Naive B cell (primary cell): ENCODE measurements around the gene PTGER3. TPM values are rescaled to one million over a fixed set of nuclear protein-coding genes. Genes with fewer than 3 reads are reported as not detected.
A peak's percentile ranks its signal among the peaks of the same experiment; 100 is the strongest.
"Not testable (repeated sequence)": the region's sequence is repeated elsewhere in the genome, so short reads cannot be mapped to it uniquely, and the experiment has no call there.

Source experiments
- ATAC-seq, 2 donors: fragments of 150-1000 bp; cut with Tn5 transposase; 2 replicates each; pipeline ENCODE4 v1.10.0; 2021; ENCODE audit warnings: low read depth in 2 of 2, mild to moderate bottlenecking in 2 of 2, moderate library complexity in 2 of 2
- DNase-seq: peaks from one replicate; pipeline ENCODE4 v3.0.0; 2022
- H3K27ac Mint-ChIP-seq, 6 donors: one replicate each; pipeline ENCODE4 v1.8.0; 2020 to 2022; ENCODE audit warnings: mild to moderate bottlenecking in 6 of 6, mixed read lengths in 6 of 6, moderate library complexity in 5 of 6, inconsistent platforms in 2 of 6
- H3K27me3 Mint-ChIP-seq, 3 donors: one replicate each; pipeline ENCODE4 v1.8.0; 2021 to 2022; ENCODE audit warnings: mixed read lengths in 3 of 3, mild to moderate bottlenecking in 1 of 3
- H3K36me3 Mint-ChIP-seq, 2 donors: one replicate each; pipeline ENCODE4 v1.8.0; 2020 to 2022; ENCODE audit warnings: mixed read lengths in 2 of 2, inconsistent platforms in 1 of 2, mild to moderate bottlenecking in 1 of 2
- H3K4me1 Mint-ChIP-seq, 3 donors: one replicate each; pipeline ENCODE4 v1.8.0; 2020 to 2022; ENCODE audit warnings: mixed read lengths in 3 of 3, inconsistent platforms in 1 of 3, mild to moderate bottlenecking in 1 of 3, moderate library complexity in 1 of 3
- H3K4me3 Mint-ChIP-seq, 8 donors: one replicate each; pipeline ENCODE4 v1.8.0; 2020 to 2022; ENCODE audit warnings: mild to moderate bottlenecking in 8 of 8, mixed read lengths in 8 of 8, moderate library complexity in 8 of 8, inconsistent platforms in 2 of 8
- H3K9me3 Mint-ChIP-seq, 7 donors: one replicate each; pipeline ENCODE4 v1.8.0; 2020 to 2022; ENCODE audit warnings: mixed read lengths in 7 of 7, mild to moderate bottlenecking in 5 of 7, inconsistent platforms in 2 of 7, moderate library complexity in 1 of 7
- polyA plus RNA-seq, 6 donors: library from polyadenylated mRNA; unstranded; fragments of 300-500 nt; fragmentation: Illumina TruSeq; gene quantifications; one replicate each; pipeline ENCODE4 v1.2.3, GENCODE V29; 2021; ENCODE audit warnings: low read depth in 6 of 6

Gene PTGER3
- polyA plus RNA-seq, 6 donors from 2014 or later = not detected

DNA sequence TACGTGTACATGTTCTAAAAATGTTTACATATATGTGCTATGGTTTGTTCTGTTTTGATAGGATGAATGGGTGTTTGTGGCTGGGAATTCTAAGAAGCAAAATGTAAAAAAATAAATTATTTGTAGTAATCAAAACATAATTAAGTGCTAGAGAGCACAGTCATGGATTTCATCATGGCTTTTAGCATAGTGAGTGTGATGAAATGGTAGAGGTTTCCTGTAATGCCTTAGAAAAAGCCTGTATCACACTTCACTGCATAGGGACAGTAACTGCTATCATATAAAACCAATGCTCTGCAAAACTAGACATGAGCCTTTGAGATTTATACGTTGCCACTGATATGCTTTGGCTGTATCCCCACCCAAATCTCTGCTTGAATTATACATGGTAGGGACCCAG, 99.8 kb downstream of the PTGER3 start:
- peaks cover 0 to 4% (median 0%) of the 10 kb centered on the region in 7 donors for H3K9me3 Mint-ChIP-seq
- no peak for DNase-seq
- ATAC-seq = no peak
- no peak overlapping the region for H3K27ac Mint-ChIP-seq
- H3K36me3 Mint-ChIP-seq = no peaks in the 10 kb centered on the region
- peaks cover 0 to 3% (median 0%) of the 10 kb centered on the region in 3 donors for H3K27me3 Mint-ChIP-seq
- no peaks in the 10 kb centered on the region for H3K4me1 Mint-ChIP-seq
- no peak overlapping the region for H3K4me3 Mint-ChIP-seq

GRCh38 chr1:70945676-70946075, 101.9 kb downstream of the PTGER3 start:
- H3K27me3 Mint-ChIP-seq = no peaks in the 10 kb centered on the region
- no peaks in the 10 kb centered on the region for H3K36me3 Mint-ChIP-seq
- ATAC-seq = no peak
- H3K9me3 Mint-ChIP-seq = peaks cover 0 to 4% (median under 1%) of the 10 kb centered on the region in 7 donors
- H3K27ac Mint-ChIP-seq = no peak overlapping the region
- H3K4me3 Mint-ChIP-seq = no peak overlapping the region
- no peak for DNase-seq
- no peaks in the 10 kb centered on the region for H3K4me1 Mint-ChIP-seq

- Mint-ChIP-seq H3K27ac (no peak overlapping the region), H3K9me3 (peaks cover 0 to 4% (median 2%) of the 10 kb centered on the region in 7 donors), H3K4me1 (no peaks in the 10 kb centered on the region), H3K36me3 (no peaks in the 10 kb centered on the region), H3K27me3 (no peaks in the 10 kb centered on the region), H3K4me3 (no peak overlapping the region)
- DNase-seq (no peak), ATAC-seq (no peak)
These were observed 102.4 kb downstream of the PTGER3 start for GRCh38 chr1:70945251-70945650.

DNA sequence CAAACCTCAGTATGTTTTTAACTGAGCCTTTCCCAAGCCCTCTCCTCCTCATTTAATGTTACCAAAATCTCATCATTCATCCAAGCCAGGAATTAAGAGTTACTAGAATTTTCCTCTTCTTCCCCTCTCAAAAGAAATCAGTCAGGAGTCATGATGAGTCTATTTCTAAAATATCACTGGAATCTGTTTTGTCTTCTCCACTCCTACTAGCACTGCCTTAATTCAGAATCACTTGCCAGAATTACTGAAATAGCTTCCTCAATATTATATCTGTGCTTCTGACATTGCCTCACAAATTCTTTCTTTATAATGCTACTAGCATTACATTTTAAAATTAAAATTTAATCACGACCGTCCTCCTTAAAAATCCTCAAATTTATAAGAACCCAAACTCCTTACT, 106.1 kb downstream of the PTGER3 start:
- no peak overlapping the region for H3K4me3 Mint-ChIP-seq
- peaks cover 1 to 20% (median 8%) of the 10 kb centered on the region in 7 donors for H3K9me3 Mint-ChIP-seq
- no peaks in the 10 kb centered on the region for H3K27me3 Mint-ChIP-seq
- peak overlapping the region in 1 of 6 donors; percentile 21 for H3K27ac Mint-ChIP-seq
- H3K4me1 Mint-ChIP-seq = no peaks in the 10 kb centered on the region
- DNase-seq = no peak
- H3K36me3 Mint-ChIP-seq = no peaks in the 10 kb centered on the region
- no peak for ATAC-seq

- ATAC-seq, H3K36me3 Mint-ChIP-seq, DNase-seq, H3K4me1 Mint-ChIP-seq, H3K27me3 Mint-ChIP-seq, H3K27ac Mint-ChIP-seq: not testable (repeated sequence)
- Mint-ChIP-seq H3K4me3 (peak overlapping the region in 1 of 8 donors; percentile 22), H3K9me3 (peaks cover 1 to 20% (median 8%) of the 10 kb centered on the region in 7 donors)
These were observed 107.2 kb downstream of the PTGER3 start for GRCh38 chr1:70940398-70940797.

DNA sequence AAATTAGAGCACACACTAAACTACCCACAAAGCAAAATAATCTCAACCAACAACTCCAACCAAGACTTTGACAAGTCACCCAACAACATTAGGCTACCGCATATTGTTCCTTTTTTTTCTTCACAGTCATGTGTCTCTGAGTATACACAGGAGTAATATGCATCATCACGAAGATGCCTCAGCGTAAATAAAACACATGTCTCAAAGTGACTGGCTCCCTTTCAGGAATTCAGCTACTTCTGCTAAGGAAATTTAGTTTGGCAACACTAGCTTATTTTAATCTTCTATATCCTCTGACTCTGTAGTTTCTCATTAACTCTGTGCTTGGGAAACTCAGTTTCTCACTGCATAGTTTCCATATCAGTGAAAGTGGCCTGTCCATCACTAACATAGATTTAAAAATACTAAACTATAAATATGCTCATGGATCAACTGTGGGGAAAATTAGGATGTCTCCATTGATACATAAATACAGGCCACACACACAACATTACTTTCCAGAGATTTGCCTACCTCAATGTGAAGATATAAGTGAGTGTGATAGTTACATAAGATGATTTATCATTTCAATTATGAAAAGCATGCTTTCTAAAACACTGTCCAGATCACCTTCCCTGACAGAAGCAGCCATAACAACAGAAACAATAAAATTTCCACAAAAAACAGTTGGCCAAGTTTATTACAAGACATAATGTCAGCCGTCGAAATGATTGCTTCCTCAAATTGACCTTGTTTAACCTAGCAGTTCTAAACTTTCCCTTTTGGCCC, 113.2 kb downstream of the PTGER3 start:
- Mint-ChIP-seq H3K4me1 (no peaks in the 10 kb centered on the region), H3K9me3 (peaks cover 0 to 13% (median 3%) of the 10 kb centered on the region in 7 donors), H3K4me3 (no peak overlapping the region), H3K27ac (no peak overlapping the region), H3K36me3 (no peaks in the 10 kb centered on the region), H3K27me3 (no peaks in the 10 kb centered on the region)
- ATAC-seq = no peak
- DNase-seq = no peak

DNA sequence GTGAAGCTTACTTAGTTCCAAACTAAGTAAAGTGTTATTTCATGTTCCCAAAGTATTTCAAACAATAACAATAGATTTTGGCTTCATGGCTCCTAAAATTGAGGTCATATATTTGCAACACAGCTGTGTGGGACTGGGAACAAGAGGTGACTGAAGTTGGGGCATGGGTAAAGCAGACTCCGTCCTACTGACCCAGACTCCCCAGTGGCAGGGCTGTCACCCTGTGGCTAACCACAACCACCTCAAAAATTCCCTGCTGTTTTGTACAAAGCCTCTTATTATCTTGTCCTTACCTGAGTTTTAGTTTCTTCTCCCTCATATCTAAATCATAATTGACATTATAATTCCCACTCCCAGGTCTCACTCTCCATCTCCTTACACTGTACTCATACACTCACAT, 117.6 kb downstream of the PTGER3 start:
- DNase-seq = no peak
- Mint-ChIP-seq H3K36me3 (no peaks in the 10 kb centered on the region), H3K4me1 (no peaks in the 10 kb centered on the region), H3K27ac (no peak overlapping the region), H3K27me3 (no peaks in the 10 kb centered on the region), H3K9me3 (peaks cover 0 to 5% (median 2%) of the 10 kb centered on the region in 7 donors), H3K4me3 (no peak overlapping the region)
- ATAC-seq = no peak

DNA sequence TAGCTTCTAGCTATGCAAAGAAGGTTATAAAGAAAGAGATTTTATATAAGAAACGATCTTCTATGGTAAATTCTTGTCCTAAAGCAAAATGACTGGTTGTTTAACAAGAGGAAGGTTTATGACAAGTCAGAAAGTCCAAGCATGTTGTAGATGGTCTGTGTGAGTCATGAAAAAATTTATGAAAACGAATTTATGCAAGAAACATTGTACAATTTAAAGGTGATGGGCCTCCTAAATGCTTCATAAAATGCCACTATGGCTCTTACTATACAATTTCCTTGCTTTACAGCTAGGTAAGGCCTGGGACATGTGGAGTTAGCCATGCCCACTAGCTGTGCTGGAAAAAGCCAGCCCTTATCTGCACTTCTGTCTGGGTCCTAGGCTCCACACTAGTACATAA, 125.4 kb downstream of the PTGER3 start:
- Mint-ChIP-seq H3K4me3 (no peak overlapping the region), H3K4me1 (no peaks in the 10 kb centered on the region), H3K9me3 (peaks cover 5 to 22% (median 8%) of the 10 kb centered on the region in 7 donors), H3K27me3 (no peaks in the 10 kb centered on the region), H3K27ac (no peak overlapping the region), H3K36me3 (peaks cover 0 to 6% of the 10 kb centered on the region in 2 donors)
- ATAC-seq (no peak), DNase-seq (no peak)

Other genes starting within 250 kb of the PTGER3 start
- 10 to 100 TPM; 40.7 to 59.7 (median 52.3) TPM for gene ZRANB2, start 33.2 kb upstream of the PTGER3 start, polyA plus RNA-seq